ENCODE data around the gene PPL.

Gene PPL

DNA sequence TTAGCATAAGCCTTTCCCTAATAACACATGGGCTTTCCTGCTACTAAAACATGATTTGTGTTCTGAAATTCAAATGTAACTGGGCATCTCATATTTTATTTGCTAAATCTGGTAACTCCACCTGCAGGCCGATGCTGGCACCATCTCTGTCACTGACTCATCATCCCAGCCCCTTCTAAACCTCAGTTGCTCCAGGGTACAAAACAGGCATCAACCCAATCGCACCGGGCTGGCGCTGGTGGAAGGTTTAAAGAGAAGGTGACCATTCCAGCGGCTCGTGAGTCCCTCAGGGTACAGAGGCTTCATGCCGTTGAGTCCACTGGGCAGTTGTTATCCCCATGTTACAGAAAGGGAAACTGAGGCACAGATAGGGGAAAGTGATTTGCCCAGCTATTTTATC lies 27.1 kb downstream of the PPL start:
- H3K4me1 ChIP-seq (ENCODE audit: control insufficient read depth in 2 of 2, insufficient read depth in 2 of 2, low read length in 2 of 2) = no peaks in the 10 kb centered on the region

DNA sequence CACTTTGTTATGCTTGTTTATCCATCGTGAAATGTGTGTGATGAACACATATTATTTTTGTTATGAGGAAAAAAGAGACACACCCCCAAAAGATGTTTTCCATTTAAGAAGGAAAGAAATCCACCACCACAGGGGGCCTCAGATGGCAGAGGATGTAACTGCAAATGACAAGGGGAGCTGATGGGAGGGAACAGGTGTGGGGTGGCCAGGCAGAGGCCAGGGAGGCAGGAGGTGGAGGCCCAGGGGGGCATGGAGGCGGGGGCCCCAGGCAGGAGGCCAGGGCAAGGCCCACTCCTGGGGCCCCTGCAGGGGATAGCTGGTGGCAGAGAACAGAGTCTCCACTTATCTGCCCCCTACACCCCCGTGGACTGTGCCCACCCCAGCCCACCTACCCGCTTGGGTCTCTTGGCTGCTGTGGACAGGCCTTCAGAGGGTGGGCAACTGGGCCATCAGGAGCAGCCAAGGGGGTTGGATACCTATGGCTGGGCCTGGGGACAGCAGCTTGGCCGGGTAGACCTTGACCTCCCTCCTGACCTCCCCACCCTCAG lies 28.0 kb downstream of the PPL start:
- no peaks in the 10 kb centered on the region for H3K4me1 ChIP-seq (ENCODE audit: control insufficient read depth in 2 of 2, insufficient read depth in 2 of 2, low read length in 2 of 2)
- H3K36me3 ChIP-seq (ENCODE audit: control insufficient read depth in 2 of 2, insufficient read depth in 2 of 2, low read length in 2 of 2) = no peaks in the 10 kb centered on the region
- no peak overlapping the region for H3K27ac ChIP-seq (ENCODE audit: low read depth in 2 of 2, low read length in 2 of 2)
- no peak overlapping the region for H3K9ac ChIP-seq (ENCODE audit: low read depth in 1 of 2, low read length in 2 of 2)
- H3K4me3 ChIP-seq (ENCODE audit: low read length in 2 of 2) = no peak overlapping the region
- no peaks in the 10 kb centered on the region for H3K9me3 ChIP-seq (ENCODE audit: control insufficient read depth in 2 of 2, low read length in 2 of 2)
- H3K27me3 ChIP-seq (ENCODE audit: control insufficient read depth in 2 of 2, insufficient read depth in 2 of 2, low read length in 2 of 2) = no peaks in the 10 kb centered on the region

More for the DNA sequence above, 27.1 kb downstream of the PPL start:
- Histone ChIP-seq H3K36me3 (ENCODE audit: control insufficient read depth in 2 of 2, insufficient read depth in 2 of 2, low read length in 2 of 2) (no peaks in the 10 kb centered on the region), H3K9ac (ENCODE audit: low read depth in 1 of 2, low read length in 2 of 2) (no peak overlapping the region), H3K27me3 (ENCODE audit: control insufficient read depth in 2 of 2, insufficient read depth in 2 of 2, low read length in 2 of 2) (no peaks in the 10 kb centered on the region), H3K27ac (ENCODE audit: low read depth in 2 of 2, low read length in 2 of 2) (no peak overlapping the region), H3K9me3 (ENCODE audit: control insufficient read depth in 2 of 2, low read length in 2 of 2) (no peaks in the 10 kb centered on the region), H3K4me3 (ENCODE audit: low read length in 2 of 2) (no peak overlapping the region)

DNA sequence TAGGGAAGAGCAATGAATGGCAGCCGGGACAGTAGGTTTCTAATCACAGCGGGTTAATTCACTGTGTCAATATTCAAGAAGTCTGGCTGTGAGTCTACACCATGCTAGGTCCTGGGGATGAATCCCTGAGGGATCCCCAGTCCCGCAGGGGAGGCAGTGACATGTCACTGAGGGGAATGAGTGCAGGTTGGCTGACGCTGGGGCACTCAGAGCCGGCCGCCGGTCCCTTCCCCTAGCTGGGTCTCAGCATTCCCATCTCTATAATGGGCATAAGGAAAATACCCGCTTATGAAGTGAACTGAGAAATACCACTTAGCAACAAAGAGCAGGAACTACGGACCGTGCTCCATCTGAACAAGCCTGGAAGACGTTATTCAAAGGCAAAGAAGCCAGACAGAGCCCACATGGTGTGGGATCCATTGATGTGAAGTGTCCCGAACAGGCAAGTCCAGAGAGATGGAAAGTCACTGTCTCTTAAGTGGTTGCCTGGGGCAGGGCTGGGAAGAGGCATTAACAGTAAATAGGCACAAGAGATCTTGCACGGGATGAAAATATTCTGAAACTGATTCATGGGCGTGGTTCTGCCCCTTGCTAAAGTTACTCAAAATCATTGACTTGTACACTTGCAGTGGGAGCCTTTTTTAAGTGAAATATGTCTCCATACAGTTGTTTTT lies 31.9 kb downstream of the PPL start:
- Histone ChIP-seq H3K36me3 (ENCODE audit: control insufficient read depth in 2 of 2, insufficient read depth in 2 of 2, low read length in 2 of 2) (no peaks in the 10 kb centered on the region), H3K27me3 (ENCODE audit: control insufficient read depth in 2 of 2, insufficient read depth in 2 of 2, low read length in 2 of 2) (no peaks in the 10 kb centered on the region), H3K27ac (ENCODE audit: low read depth in 2 of 2, low read length in 2 of 2) (no peak overlapping the region), H3K4me1 (ENCODE audit: control insufficient read depth in 2 of 2, insufficient read depth in 2 of 2, low read length in 2 of 2) (no peaks in the 10 kb centered on the region), H3K4me3 (ENCODE audit: low read length in 2 of 2) (no peak overlapping the region), H3K9me3 (ENCODE audit: control insufficient read depth in 2 of 2, low read length in 2 of 2) (no peaks in the 10 kb centered on the region), H3K9ac (ENCODE audit: low read depth in 1 of 2, low read length in 2 of 2) (no peak overlapping the region)

DNA sequence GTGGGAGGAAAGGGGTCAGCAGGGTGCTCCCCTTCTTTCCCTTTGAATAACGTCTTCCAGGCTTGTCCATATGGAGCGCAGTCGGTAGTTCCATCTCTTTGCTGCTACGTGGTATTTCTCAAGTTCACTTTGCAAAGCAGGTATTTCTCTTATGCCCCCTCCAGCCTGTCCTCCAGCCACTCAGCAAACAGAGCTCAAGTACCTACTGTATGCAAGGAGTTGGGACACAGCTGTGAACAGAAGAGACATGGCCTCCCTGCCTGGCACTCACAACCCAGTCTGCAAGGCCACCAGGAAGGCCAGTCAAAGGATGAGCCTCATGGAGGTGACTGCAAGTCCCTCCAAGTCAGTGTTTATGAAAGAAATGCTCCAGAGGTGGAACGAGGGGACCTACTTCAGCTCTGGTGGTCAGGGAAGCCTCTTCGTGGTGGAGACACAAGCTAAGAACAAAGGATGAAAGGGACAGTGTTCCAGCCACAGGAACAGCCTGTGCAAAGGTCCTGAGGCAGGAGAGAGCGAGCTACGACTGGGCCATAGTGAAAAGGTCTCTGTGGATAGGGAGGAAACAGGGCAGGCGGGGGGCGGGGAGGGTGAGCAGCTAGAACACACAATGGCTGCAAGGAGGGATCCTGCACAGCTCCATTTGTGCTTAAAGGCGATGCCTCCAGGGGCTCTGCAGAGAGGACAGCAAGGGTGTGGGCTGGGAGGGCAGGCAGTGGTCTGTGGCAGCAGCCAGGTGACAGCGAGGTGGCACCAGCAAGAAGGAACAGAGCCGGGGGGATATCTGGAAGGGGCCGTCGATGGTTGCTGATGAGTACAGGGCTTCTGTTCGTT lies 32.6 kb downstream of the PPL start:
- no peaks in the 10 kb centered on the region for H3K27me3 ChIP-seq (ENCODE audit: control insufficient read depth in 2 of 2, insufficient read depth in 2 of 2, low read length in 2 of 2)
- H3K36me3 ChIP-seq (ENCODE audit: control insufficient read depth in 2 of 2, insufficient read depth in 2 of 2, low read length in 2 of 2) = no peaks in the 10 kb centered on the region
- no peak overlapping the region for H3K27ac ChIP-seq (ENCODE audit: low read depth in 2 of 2, low read length in 2 of 2)
- H3K9ac ChIP-seq (ENCODE audit: low read depth in 1 of 2, low read length in 2 of 2) = no peak overlapping the region
- no peaks in the 10 kb centered on the region for H3K4me1 ChIP-seq (ENCODE audit: control insufficient read depth in 2 of 2, insufficient read depth in 2 of 2, low read length in 2 of 2)
- H3K9me3 ChIP-seq (ENCODE audit: control insufficient read depth in 2 of 2, low read length in 2 of 2) = no peaks in the 10 kb centered on the region
- H3K4me3 ChIP-seq (ENCODE audit: low read length in 2 of 2) = no peak overlapping the region

DNA sequence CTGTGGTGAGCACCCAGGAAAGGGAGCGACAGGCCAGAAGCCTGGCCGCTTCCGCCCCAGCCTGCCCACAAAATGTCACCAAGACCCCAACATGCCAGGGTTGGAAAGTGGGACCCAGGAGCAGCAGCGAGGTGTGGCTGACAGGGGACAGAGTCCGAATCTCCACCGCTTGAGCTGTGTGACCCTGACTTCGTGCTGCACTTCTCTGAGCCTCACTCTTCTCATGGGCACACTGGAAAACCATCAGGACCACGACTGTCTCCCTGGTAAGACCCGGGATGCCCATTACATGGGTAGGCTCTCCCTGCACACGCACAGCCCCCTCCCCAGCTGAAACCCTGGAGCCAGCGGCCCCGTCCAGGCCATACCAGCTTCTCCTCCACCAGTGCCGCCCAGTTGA lies 34.9 kb downstream of the PPL start:
- Histone ChIP-seq H3K9me3 (ENCODE audit: control insufficient read depth in 2 of 2, low read length in 2 of 2) (no peaks in the 10 kb centered on the region), H3K36me3 (ENCODE audit: control insufficient read depth in 2 of 2, insufficient read depth in 2 of 2, low read length in 2 of 2) (no peaks in the 10 kb centered on the region), H3K27ac (ENCODE audit: low read depth in 2 of 2, low read length in 2 of 2) (no peak overlapping the region), H3K4me3 (ENCODE audit: low read length in 2 of 2) (no peak overlapping the region), H3K4me1 (ENCODE audit: control insufficient read depth in 2 of 2, insufficient read depth in 2 of 2, low read length in 2 of 2) (no peaks in the 10 kb centered on the region), H3K9ac (ENCODE audit: low read depth in 1 of 2, low read length in 2 of 2) (no peak overlapping the region), H3K27me3 (ENCODE audit: control insufficient read depth in 2 of 2, insufficient read depth in 2 of 2, low read length in 2 of 2) (no peaks in the 10 kb centered on the region)

DNA sequence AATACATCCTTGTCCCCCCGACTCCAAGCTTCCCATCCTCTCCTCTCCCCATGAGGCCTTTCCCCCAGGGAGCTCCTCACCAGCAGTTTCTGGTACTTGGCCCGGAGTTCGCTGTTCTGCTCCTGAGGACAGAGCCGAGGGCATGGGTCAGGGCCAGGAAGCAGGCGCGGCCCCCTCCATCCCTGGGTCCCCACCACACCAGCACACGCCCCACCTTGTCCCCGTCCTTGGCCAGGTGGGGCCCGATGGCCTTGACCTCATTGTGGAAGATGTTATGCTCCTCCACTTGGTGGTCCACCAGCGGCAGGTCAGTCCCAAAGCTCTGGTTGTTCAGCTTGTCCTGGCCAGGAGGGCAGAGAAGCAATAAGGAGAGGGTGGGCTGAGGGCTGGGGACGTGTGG lies 36.2 kb downstream of the PPL start:
- Histone ChIP-seq H3K36me3 (ENCODE audit: control insufficient read depth in 2 of 2, insufficient read depth in 2 of 2, low read length in 2 of 2) (no peaks in the 10 kb centered on the region), H3K4me1 (ENCODE audit: control insufficient read depth in 2 of 2, insufficient read depth in 2 of 2, low read length in 2 of 2) (no peaks in the 10 kb centered on the region), H3K9ac (ENCODE audit: low read depth in 1 of 2, low read length in 2 of 2) (no peak overlapping the region), H3K27ac (ENCODE audit: low read depth in 2 of 2, low read length in 2 of 2) (no peak overlapping the region), H3K27me3 (ENCODE audit: control insufficient read depth in 2 of 2, insufficient read depth in 2 of 2, low read length in 2 of 2) (no peaks in the 10 kb centered on the region), H3K4me3 (ENCODE audit: low read length in 2 of 2) (no peak overlapping the region), H3K9me3 (ENCODE audit: control insufficient read depth in 2 of 2, low read length in 2 of 2) (no peaks in the 10 kb centered on the region)

DNA sequence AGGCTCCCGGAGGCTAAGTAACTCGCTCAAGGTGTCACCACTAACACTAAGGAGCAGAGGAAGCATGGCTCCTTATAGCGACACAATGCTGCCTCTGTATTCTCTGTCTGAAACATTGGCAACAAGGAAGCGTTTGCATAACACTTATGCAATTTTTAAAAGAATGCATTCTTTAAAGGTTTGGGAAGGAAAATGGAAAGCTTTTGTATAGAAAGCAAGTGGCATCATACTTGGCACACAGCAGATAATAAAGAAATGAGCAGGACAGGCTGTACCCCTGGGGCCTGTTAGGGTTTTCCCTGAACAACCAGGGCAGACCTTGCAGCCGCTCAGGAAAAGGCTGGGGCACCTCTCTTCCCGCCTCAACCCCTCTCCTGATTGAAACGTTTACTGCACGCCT lies 36.9 kb downstream of the PPL start:
- H3K4me3 ChIP-seq (ENCODE audit: low read length in 2 of 2) = no peak overlapping the region
- H3K9ac ChIP-seq (ENCODE audit: low read depth in 1 of 2, low read length in 2 of 2) = no peak overlapping the region
- no peaks in the 10 kb centered on the region for H3K4me1 ChIP-seq (ENCODE audit: control insufficient read depth in 2 of 2, insufficient read depth in 2 of 2, low read length in 2 of 2)
- no peaks in the 10 kb centered on the region for H3K36me3 ChIP-seq (ENCODE audit: control insufficient read depth in 2 of 2, insufficient read depth in 2 of 2, low read length in 2 of 2)
- H3K27ac ChIP-seq (ENCODE audit: low read depth in 2 of 2, low read length in 2 of 2) = no peak overlapping the region
- H3K9me3 ChIP-seq (ENCODE audit: control insufficient read depth in 2 of 2, low read length in 2 of 2) = no peaks in the 10 kb centered on the region
- H3K27me3 ChIP-seq (ENCODE audit: control insufficient read depth in 2 of 2, insufficient read depth in 2 of 2, low read length in 2 of 2) = no peaks in the 10 kb centered on the region

DNA sequence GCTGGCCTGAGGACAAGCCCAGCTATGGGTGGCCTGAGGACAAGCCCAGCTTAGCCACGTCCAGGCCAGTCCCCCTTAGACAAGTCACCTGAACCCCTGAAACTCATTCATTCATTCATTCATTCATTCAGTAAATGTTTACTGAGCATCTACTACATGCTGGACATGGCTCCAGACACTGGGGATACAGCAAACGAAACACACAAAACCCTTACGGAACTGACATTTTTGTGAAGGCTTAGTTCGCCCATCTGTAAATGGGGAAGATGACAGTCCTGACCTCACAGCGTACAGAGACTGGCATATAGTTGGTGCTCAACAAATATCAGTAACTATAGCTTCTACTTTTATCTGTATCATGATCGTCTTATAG lies 37.5 kb downstream of the PPL start:
- no peaks in the 10 kb centered on the region for H3K36me3 ChIP-seq (ENCODE audit: control insufficient read depth in 2 of 2, insufficient read depth in 2 of 2, low read length in 2 of 2)
- no peaks in the 10 kb centered on the region for H3K27me3 ChIP-seq (ENCODE audit: control insufficient read depth in 2 of 2, insufficient read depth in 2 of 2, low read length in 2 of 2)
- no peaks in the 10 kb centered on the region for H3K9me3 ChIP-seq (ENCODE audit: control insufficient read depth in 2 of 2, low read length in 2 of 2)
- no peak overlapping the region for H3K4me3 ChIP-seq (ENCODE audit: low read length in 2 of 2)
- H3K4me1 ChIP-seq (ENCODE audit: control insufficient read depth in 2 of 2, insufficient read depth in 2 of 2, low read length in 2 of 2) = no peaks in the 10 kb centered on the region
- no peak overlapping the region for H3K9ac ChIP-seq (ENCODE audit: low read depth in 1 of 2, low read length in 2 of 2)
- no peak overlapping the region for H3K27ac ChIP-seq (ENCODE audit: low read depth in 2 of 2, low read length in 2 of 2)

DNA sequence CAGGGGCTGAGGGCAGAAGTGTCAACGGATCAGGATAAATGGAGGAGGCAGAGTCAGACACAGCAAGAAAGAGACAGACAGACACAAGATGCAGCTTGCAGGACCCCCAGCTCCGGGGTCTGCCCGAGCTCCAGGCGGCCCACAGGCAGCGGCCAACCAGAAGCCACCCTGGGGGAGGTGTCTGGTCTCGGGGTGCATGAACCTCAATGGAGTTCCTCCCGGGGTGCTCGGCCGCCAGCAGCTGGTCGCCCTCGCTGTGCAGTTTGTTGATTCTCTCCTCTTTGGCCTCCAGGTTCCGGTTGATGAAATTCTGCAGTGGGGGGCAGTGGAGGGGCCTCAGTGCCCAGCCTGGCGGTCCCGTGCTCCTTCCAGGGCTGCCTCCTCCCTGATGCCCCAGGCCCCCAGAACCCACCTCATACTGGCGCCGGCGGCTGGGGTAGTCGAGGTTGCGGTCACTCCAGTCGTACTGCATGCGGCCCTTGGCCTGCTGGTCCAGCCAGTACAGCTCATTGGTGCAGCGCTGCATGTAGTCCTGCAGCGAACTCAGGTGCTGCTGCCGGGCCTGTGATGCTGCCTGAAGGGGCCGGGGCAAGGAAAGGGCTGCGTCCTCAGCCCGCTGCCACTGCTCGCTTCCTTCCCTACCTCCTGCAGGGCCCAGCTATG lies 38.0 kb downstream of the PPL start:
- no peaks in the 10 kb centered on the region for H3K4me1 ChIP-seq (ENCODE audit: control insufficient read depth in 2 of 2, insufficient read depth in 2 of 2, low read length in 2 of 2)
- H3K36me3 ChIP-seq (ENCODE audit: control insufficient read depth in 2 of 2, insufficient read depth in 2 of 2, low read length in 2 of 2) = no peaks in the 10 kb centered on the region
- no peak overlapping the region for H3K9ac ChIP-seq (ENCODE audit: low read depth in 1 of 2, low read length in 2 of 2)
- H3K27me3 ChIP-seq (ENCODE audit: control insufficient read depth in 2 of 2, insufficient read depth in 2 of 2, low read length in 2 of 2) = no peaks in the 10 kb centered on the region
- no peak overlapping the region for H3K4me3 ChIP-seq (ENCODE audit: low read length in 2 of 2)
- H3K27ac ChIP-seq (ENCODE audit: low read depth in 2 of 2, low read length in 2 of 2) = no peak overlapping the region
- H3K9me3 ChIP-seq (ENCODE audit: control insufficient read depth in 2 of 2, low read length in 2 of 2) = no peaks in the 10 kb centered on the region

DNA sequence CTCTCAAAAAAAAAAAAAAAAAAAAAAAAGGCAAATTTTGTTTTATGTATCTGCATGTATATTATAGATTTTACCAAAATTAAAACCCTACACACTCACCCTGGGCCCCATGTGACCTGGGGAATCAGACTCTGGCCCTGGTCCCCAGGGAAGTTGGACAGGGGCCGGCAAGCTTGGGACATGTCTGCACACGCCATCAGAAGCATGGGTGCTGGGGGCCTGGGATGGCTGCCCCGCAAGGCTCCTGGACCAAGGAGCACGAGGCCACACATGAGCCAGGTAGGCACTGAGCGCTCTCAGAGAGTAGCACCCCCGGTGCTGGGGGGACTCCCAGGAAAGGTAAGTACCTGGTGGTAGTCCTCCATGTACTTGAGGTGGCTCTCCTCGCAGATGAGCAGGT lies 39.6 kb downstream of the PPL start:
- no peaks in the 10 kb centered on the region for H3K36me3 ChIP-seq (ENCODE audit: control insufficient read depth in 2 of 2, insufficient read depth in 2 of 2, low read length in 2 of 2)
- no peak overlapping the region for H3K4me3 ChIP-seq (ENCODE audit: low read length in 2 of 2)
- no peaks in the 10 kb centered on the region for H3K27me3 ChIP-seq (ENCODE audit: control insufficient read depth in 2 of 2, insufficient read depth in 2 of 2, low read length in 2 of 2)
- no peaks in the 10 kb centered on the region for H3K9me3 ChIP-seq (ENCODE audit: control insufficient read depth in 2 of 2, low read length in 2 of 2)
- no peaks in the 10 kb centered on the region for H3K4me1 ChIP-seq (ENCODE audit: control insufficient read depth in 2 of 2, insufficient read depth in 2 of 2, low read length in 2 of 2)
- no peak overlapping the region for H3K9ac ChIP-seq (ENCODE audit: low read depth in 1 of 2, low read length in 2 of 2)
- no peak overlapping the region for H3K27ac ChIP-seq (ENCODE audit: low read depth in 2 of 2, low read length in 2 of 2)

All from mucosa of rectum (tissue), 2 donors.